ENCODE results near the gene OSTC. TPM values are rescaled to one million over a fixed set of nuclear protein-coding genes. Genes with fewer than 3 reads are reported as not detected.
A peak's percentile ranks its signal among the peaks of the same experiment; 100 is the strongest.

Gene OSTC
- total and polyA plus RNA-seq, 2 of the 13 experiments (the other 11 are each of a cell fraction or from before 2014, with no cell fraction given): 208 to 380 TPM

DNA sequence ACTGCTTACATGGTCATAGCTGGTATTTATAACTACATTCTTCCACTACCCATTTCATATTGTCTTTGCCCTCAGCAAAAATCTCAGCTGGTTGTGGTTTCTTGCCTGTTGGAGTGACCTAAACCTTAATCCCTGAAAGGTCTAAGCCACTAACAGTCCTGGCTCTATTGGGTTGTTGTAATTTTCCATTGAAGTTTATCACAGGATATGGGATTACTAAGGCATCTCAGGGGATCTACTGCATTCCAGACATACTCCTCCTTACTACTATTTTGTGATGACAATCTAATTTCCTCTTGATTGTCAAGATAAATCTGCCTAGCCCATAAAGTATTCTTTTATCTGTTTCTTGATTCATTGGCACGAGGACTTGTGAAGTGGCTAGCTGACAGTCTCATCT, 6.2 kb upstream of the OSTC start:
- BruUV-seq (replicated peaks): no TSS peak
- no peaks in the 10 kb centered on the region for H3K79me2 ChIP-seq (ENCODE audit: insufficient read depth, low read length)
- no peak for FAIRE-seq
- peaks cover 4% of the 10 kb centered on the region; the same call in 1 of the 2 replicates for H3K4me1 ChIP-seq (ENCODE audit: insufficient read depth, low read length)
- no peak overlapping the region for H3K4me2 ChIP-seq (ENCODE audit: low read depth, low read length)
- no peak overlapping the region for H3K4me3 ChIP-seq (replicated peaks in 1 of 3; ENCODE audit: insufficient read depth in 1 of 3, low read depth in 2 of 3, low read length in 3 of 3)
- CTCF ChIA-PET (ENCODE audit: low intra/inter-chr PET ratio, low total read pairs): no interaction called here
- no peak overlapping the region for H3K27ac ChIP-seq (ENCODE audit: extremely low read length, insufficient read depth, low read length)
- no peaks in the 10 kb centered on the region for H3K9me3 ChIP-seq (ENCODE audit: low read length)
- intact Hi-C loops (cut with micrococcal nuclease; ENCODE audit: unreplicated experiment) (no loop called here), in situ Hi-C loops (cut with HindIII; ENCODE audit: extremely low pct_ligation_motif_present, low pct_unique_long_range_greater_than_20kb) (no loop called here)
- TF ChIP-seq HNRNPLL (IDR thresholded peaks at IDR 0.05; ENCODE audit: low read depth, low read length, poor library complexity, severe bottlenecking): no peak
- POLR2A ChIA-PET: no interaction called here
- H4K20me1 ChIP-seq (ENCODE audit: insufficient read depth, low read length): no peaks in the 10 kb centered on the region
- no peak for DNase-seq (ENCODE audit: low spot score)
- H2AFZ ChIP-seq (ENCODE audit: low read length): no peak overlapping the region
- ATAC-seq: no peak
- H3K36me3 ChIP-seq (replicated peaks in 1 of 2; ENCODE audit: control insufficient read depth in 1 of 2, insufficient read depth in 2 of 2, low read length in 2 of 2): no peaks in the 10 kb centered on the region
- 84% methylated on average over 1 of the region's 1 CpG for WGBS (ENCODE audit: low lambda C conversion rate)
- H3K9ac ChIP-seq (ENCODE audit: insufficient read depth, low read depth, low read length): no peak overlapping the region
- no peaks in the 10 kb centered on the region for H3K27me3 ChIP-seq (ENCODE audit: control insufficient read depth in 1 of 2, insufficient read depth in 2 of 2, low read length in 2 of 2)

DNA sequence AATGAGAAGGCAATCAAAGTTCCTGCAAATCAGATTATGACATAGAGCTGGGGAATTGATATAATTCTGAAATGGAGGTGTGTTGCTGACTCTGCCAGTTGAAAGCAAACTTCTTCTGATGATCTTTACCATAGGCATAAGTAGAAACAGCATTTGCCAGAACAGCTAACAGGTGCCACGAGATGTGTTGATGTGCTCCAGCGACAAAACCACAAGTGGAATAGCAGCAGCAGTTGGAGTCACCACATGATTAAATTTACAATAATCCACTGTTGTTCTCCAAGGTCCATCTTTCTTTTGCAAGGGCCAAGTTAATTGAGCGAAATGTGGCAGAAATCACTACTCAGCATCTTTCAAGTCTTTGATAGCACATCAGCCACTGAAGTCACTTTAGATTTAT, 3.7 kb upstream of the OSTC start:
- H3K36me3 ChIP-seq (replicated peaks in 1 of 2; ENCODE audit: control insufficient read depth in 1 of 2, insufficient read depth in 2 of 2, low read length in 2 of 2): no peaks in the 10 kb centered on the region
- no peaks in the 10 kb centered on the region; a peak in 1 of 5 replicates for H3K27me3 ChIP-seq (ENCODE audit: control insufficient read depth in 1 of 2, insufficient read depth in 2 of 2, low read length in 2 of 2)
- POLR2A ChIA-PET: no interaction called here
- BruUV-seq (replicated peaks): no TSS peak
- FAIRE-seq (no peak), ATAC-seq (no peak), DNase-seq (ENCODE audit: low spot score) (no peak)
- 86% methylated on average over 3 of the region's 3 CpGs for WGBS (ENCODE audit: low lambda C conversion rate)
- no peak overlapping the region for H2AFZ ChIP-seq (ENCODE audit: low read length)
- H3K4me2 ChIP-seq (ENCODE audit: low read depth, low read length): no peak overlapping the region
- no peak overlapping the region for H3K9ac ChIP-seq (ENCODE audit: insufficient read depth, low read depth, low read length)
- no peak for TF ChIP-seq CBX5 (CRISPR knock-in tag; IDR thresholded peaks at IDR 0.05; ENCODE audit: borderline replicate concordance)
- TF ChIP-seq, protein P1, sequence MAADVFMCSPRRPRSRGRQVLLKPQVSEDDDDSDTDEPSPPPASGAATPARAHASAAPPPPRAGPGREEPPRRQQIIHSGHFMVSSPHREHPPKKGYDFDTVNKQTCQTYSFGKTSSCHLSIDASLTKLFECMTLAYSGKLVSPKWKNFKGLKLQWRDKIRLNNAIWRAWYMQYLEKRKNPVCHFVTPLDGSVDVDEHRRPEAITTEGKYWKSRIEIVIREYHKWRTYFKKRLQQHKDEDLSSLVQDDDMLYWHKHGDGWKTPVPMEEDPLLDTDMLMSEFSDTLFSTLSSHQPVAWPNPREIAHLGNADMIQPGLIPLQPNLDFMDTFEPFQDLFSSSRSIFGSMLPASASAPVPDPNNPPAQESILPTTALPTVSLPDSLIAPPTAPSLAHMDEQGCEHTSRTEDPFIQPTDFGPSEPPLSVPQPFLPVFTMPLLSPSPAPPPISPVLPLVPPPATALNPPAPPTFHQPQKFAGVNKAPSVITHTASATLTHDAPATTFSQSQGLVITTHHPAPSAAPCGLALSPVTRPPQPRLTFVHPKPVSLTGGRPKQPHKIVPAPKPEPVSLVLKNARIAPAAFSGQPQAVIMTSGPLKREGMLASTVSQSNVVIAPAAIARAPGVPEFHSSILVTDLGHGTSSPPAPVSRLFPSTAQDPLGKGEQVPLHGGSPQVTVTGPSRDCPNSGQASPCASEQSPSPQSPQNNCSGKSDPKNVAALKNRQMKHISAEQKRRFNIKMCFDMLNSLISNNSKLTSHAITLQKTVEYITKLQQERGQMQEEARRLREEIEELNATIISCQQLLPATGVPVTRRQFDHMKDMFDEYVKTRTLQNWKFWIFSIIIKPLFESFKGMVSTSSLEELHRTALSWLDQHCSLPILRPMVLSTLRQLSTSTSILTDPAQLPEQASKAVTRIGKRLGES (CRISPR knock-in tag; IDR thresholded peaks at IDR 0.05; ENCODE audit: borderline replicate concordance): no peak
- TF ChIP-seq CCAR2 (optimal IDR thresholded peaks at IDR 0.05; ENCODE audit: low read depth, low read length): no peak
- TF ChIP-seq RARG (CRISPR knock-in tag; IDR thresholded peaks at IDR 0.05; ENCODE audit: low read depth): no peak
- no peak for TF ChIP-seq RNF2 (conservative IDR thresholded peaks at IDR 0.05; ENCODE audit: low read depth)
- TF ChIP-seq SMARCC2 (IDR thresholded peaks at IDR 0.05): no peak
- peak; percentile 12 to 36; a peak in 2 of 4 replicates for TF ChIP-seq MAFK (conservative IDR thresholded peaks at IDR 0.05 in 1 of 2, IDR thresholded peaks at IDR 0.05 in 1 of 2; ENCODE audit: low read length in 2 of 2)
- TF ChIP-seq HIVEP1 (CRISPR knock-in tag; IDR thresholded peaks at IDR 0.05): no peak
- H3K4me3 ChIP-seq (replicated peaks in 1 of 3; ENCODE audit: insufficient read depth in 1 of 3, low read depth in 2 of 3, low read length in 3 of 3): no peak overlapping the region
- H3K79me2 ChIP-seq (ENCODE audit: insufficient read depth, low read length): peaks cover 14% of the 10 kb centered on the region
- H4K20me1 ChIP-seq (ENCODE audit: insufficient read depth, low read length): no peaks in the 10 kb centered on the region
- intact Hi-C loops (cut with micrococcal nuclease; ENCODE audit: unreplicated experiment) (no loop called here), in situ Hi-C loops (cut with HindIII; ENCODE audit: extremely low pct_ligation_motif_present, low pct_unique_long_range_greater_than_20kb) (no loop called here)
- H3K4me1 ChIP-seq (ENCODE audit: insufficient read depth, low read length): peaks cover 10% of the 10 kb centered on the region; the same call in 1 of the 2 replicates
- H3K9me3 ChIP-seq (ENCODE audit: low read length): no peaks in the 10 kb centered on the region
- no peak overlapping the region for H3K27ac ChIP-seq (ENCODE audit: extremely low read length, insufficient read depth, low read length)
- CTCF ChIA-PET (ENCODE audit: low intra/inter-chr PET ratio, low total read pairs): no interaction called here

Data from HepG2 (cell line).